Retinal pigment epithelial cell (primary cell): ENCODE measurements around the gene RABL3.

ENCODE experiments used
- DNase-seq: peaks from one replicate; pipeline ENCODE4 v3.0.0-alpha.2; 2010; ENCODE audit warnings: low read depth
- H3K4me3 ChIP-seq: 2 replicates; pipeline ENCODE4 v1.5.1; 2011; ENCODE audit warnings: mild to moderate bottlenecking, low read length, control low read depth, moderate library complexity
- CTCF ChIP-seq: conservative IDR thresholded peaks from 2 replicates; pipeline ENCODE4 v1.5.1; 2011; ENCODE audit warnings: low read depth, low read length, control low read depth, inconsistent platforms

Gene RABL3

GRCh38 chr3:120772081-120772480 is 29.8 kb upstream of the RABL3 start:
- TF ChIP-seq CTCF = no peak
- no peak overlapping the region for H3K4me3 ChIP-seq
- DNase-seq = no peak

- no peak for TF ChIP-seq CTCF
- no peak for DNase-seq
- no peak overlapping the region for H3K4me3 ChIP-seq
These were observed 28.6 kb upstream of the RABL3 start for GRCh38 chr3:120770891-120771290.

GRCh38 chr3:120769436-120769835 is 27.1 kb upstream of the RABL3 start:
- no peak for DNase-seq
- TF ChIP-seq CTCF = no peak
- H3K4me3 ChIP-seq = no peak overlapping the region

- DNase-seq = no peak
- H3K4me3 ChIP-seq = no peak overlapping the region
- no peak for TF ChIP-seq CTCF
These were observed 24.8 kb upstream of the RABL3 start for GRCh38 chr3:120767106-120767505.

- H3K4me3 ChIP-seq = no peak overlapping the region
- no peak for DNase-seq
- TF ChIP-seq CTCF = no peak
These were observed 24.3 kb upstream of the RABL3 start for GRCh38 chr3:120766576-120766975.

- DNase-seq = no peak
- TF ChIP-seq CTCF = no peak
- H3K4me3 ChIP-seq = no peak overlapping the region
These were observed 23.6 kb upstream of the RABL3 start for GRCh38 chr3:120765830-120766493.

- no peak overlapping the region for H3K4me3 ChIP-seq
- no peak for TF ChIP-seq CTCF
- DNase-seq = no peak
These were observed 21.9 kb upstream of the RABL3 start for GRCh38 chr3:120764206-120764605.
